Stimulated activated CD8-positive, alpha-beta memory T cell treated with anti-CD3 and anti-CD28 coated beads, Interleukin-4, amount 100 ng/mL, for 48 hours (primary cell): ENCODE results near the gene GIPC2.

Experiments
- DNase-seq: peaks from one replicate; pipeline ENCODE4 v3.0.0-alpha.2; 2020

GIPC2 gene

DNA sequence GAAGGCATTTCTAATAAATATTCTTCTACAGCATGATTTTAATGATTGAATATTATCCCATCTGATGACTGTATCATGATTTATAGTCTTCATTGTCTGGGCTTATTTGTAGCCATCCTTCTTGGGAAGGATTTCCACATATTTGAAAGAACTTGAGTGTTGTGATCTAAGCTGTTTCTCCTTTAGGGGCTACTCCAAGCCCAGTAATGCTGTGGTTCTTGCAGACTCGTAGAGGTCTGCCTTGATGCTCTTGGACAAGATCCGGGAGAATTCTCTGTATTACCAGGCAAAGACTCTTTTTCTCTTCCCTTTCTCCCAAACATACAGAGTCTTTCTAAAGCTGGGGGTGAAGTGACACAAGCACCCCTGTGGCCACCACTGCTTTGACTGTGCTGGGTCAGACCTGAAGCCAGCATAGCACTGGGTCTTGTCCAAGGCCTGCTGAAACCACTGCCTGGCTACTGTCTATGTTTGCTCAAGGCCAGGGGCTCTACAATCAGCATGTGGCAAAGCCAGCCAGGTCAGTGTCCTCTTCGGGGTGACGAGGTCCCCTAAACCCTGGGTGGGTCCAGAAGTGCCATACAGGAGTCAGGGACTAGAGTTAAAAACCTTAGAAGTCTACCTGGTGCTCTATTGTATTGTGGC lies 107.4 kb downstream of the GIPC2 start:
- no peak for DNase-seq

DNA sequence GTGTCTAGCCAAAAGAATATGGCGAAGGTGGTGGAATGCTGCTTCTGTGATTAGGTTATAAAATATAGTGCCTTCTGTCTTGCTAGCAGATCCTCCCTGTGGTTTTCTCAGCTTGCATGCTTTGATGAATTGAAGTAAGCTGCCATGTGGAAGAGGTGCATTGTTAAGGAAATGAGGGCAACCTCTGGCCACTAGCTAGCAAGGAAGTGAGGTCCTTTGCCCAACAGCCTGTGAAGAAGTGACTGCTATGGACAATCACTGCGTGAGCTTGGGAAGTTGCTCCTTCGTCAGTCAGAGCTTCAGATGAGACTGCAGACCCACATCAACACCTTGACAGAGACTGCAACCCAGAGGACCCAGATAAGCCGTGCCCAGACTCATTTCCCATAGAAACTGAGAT lies 109.4 kb downstream of the GIPC2 start:
- no peak for DNase-seq

DNA sequence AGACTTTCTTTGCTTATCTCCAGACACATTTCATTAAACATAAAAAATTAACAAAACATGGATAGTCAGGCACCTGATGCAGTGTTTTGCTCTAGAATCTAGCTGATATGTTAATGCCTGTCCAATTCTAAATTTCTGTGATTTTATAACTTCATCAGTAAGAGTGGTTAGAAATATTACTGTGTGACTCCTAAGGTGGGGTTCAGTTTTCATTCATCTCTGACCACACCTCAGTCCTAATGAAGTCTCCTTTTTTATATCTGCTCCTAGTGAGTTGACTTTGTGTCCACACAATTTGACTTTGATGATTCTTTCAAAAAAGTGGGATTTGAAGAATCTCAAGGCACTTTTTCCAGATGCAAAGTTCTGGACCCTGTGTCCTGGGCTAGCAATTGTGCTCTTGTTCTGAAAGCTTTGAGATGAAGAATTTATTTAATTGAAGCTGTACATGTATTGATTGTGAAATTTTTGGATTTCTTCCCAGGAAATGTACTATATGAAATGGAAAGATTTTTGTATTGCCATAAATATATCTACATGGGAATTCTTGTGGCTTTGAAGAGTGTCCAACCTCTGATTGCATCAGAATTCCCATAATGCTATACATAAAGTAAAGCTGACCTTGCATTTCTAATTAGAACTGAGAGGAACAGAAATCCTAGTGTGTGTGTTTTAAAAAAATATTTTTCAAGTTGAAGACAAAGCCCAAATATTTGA lies 111.2 kb downstream of the GIPC2 start:
- DNase-seq, result no peak

DNA sequence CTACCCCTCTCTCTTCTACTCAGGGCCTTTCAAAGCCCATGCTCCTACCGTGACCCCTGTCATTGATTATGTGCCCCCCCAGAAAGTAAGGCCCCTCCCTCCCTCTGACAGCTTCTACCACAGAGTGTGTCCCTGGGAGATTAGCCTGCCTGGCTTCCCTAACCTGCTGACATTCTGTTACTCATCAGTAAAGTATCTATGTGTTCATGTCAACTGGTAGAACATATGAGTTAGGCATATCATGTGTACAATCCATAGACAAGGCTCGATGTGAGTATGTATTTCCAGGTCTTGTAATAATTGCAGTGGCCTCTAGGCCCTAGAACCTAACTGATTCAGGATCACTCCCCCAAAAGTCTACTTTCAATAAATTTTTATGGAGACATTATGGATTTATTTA lies 120.0 kb downstream of the GIPC2 start:
- DNase-seq, result no peak

DNA sequence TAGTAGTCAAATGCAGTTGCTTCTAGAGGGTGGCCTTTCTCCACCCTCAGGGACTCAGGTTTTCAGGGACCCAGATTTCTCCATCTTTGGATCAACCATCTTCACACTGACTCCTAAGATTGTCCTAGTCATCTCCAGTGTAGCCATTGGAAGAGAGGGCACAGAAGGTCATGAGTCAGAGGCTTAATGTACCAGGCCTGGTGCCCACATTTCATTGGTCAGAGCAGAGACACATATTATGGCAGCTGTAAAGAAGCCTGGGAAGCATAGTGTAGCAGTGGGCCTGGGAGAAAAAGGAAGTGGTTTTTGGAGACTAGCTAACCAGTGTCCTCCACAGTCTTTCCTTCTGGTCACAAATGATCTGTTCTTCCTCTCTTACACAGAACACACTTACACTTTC lies 122.5 kb downstream of the GIPC2 start:
- DNase-seq, result no peak

DNA sequence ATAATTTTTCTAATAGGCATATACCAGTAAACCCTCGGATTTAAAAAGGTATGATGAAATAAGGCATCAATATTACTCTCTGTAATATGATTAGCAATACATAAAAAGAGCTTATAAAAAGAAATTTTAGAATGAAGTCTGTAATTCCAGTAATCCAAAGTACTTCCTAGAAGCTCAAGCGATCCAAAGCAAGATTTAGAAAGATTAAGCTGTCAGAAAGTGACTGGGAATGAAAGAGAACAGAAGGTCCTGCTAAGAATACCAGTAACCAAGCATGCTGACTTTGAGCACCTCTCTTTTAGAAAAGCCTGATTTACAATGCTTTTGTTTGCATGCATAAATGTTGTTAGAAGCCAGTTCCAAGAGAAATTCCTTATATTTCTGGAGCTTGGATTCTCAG lies 125.1 kb downstream of the GIPC2 start:
- DNase-seq, result no peak

DNA sequence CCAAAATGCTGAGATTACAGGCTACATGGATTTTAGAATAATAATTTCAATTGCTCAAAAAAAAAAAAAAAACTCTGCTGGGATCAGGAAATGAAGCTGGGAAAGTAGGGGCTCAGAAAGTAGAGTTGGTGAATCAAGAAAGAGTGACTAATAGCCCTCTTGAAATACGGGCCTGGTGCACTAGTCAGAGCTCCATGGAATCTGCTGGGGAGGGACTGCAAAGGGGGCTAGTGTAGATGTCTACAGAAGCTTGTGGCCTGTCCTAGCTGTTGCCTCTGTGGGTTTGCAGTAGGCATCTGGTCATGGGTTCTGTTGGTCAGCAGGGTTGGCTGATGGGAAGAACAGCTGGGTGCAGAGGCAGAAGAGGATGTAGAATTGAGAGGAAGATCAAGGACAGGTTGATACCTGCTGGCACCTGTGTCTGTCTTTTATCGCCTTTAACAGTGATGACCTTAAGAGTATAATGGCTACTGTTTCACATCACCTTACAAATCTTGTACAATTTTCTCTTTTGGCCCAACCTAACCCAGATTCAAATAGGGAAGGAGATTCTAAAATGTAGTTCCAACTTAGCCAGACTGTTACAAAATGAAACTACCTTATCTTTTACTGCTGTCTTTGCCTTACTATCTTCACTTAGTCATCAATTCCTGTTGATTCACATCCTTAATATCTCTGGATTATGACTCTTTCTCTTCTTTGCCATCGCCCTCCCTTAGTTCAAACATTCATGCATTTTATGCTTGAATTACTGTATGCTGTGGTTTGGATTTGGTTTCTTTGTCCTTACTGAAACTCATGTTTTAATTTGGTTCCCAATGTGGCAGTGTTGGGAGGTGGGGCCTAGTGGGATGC lies 126.2 kb downstream of the GIPC2 start:
- no peak for DNase-seq

DNA sequence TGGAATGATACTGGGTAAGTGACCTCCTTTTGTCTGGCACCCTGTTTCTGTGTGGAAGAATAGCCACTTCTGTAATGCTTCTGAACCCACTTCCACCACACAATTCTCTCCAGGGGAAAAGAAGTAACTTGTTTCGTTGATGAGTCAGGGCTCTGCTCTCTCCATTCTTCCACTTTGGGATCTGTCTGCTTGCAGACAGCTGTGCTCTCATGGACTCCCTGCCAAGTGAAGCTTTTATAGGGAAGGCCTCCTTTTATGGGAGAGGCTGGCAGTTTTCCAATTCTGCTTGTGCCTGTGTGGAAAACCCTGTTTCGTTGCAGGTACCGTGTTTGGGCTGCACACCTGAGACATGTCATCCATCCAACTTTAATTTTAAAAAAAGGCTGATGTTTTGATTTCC lies 130.7 kb downstream of the GIPC2 start:
- no peak for DNase-seq

DNA sequence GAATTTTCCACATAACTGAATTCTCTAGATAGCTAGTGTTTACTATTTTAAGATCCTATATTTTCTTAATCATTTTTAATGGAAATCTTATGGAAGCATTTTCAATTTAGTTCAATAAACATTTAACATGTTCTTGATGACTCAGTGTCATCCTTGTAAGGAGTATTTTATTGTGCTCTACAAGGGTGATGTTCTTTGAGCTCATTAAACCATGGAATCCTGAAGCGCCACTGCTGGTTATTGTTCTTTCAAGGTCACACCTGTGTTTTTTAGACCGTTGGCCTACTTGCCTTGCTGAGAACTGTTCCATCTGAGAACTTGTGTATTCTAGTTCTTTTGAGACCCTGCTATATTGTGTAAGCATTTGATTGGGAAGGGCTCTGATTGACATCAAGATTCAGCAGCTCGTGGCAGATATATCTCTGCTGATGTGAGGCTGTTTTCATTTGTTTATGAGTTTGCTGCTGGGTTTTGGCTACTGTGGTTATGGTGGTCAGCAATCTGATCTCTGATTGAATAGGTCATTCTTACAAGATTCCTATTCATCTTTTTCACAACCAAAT lies 132.0 kb downstream of the GIPC2 start:
- DNase-seq, result no peak

DNA sequence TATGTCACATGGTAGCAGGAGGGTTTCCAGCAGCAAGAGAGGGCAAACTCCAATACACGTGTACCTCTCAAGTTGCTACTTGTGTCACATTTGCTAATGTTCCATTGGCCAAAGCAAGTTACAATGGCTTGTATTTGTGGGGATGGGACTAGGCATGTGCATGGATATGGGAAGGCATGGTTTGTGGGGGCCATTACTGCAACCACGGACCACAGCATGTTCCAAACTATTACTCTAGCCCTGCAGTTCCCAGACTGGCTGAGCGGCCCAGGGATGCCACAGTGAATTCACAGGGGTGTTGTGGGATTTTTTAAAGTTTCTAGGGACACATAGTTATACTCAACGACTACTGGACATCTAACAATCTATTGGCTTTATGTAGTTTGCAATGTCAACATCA lies 133.1 kb downstream of the GIPC2 start:
- no peak for DNase-seq

DNA sequence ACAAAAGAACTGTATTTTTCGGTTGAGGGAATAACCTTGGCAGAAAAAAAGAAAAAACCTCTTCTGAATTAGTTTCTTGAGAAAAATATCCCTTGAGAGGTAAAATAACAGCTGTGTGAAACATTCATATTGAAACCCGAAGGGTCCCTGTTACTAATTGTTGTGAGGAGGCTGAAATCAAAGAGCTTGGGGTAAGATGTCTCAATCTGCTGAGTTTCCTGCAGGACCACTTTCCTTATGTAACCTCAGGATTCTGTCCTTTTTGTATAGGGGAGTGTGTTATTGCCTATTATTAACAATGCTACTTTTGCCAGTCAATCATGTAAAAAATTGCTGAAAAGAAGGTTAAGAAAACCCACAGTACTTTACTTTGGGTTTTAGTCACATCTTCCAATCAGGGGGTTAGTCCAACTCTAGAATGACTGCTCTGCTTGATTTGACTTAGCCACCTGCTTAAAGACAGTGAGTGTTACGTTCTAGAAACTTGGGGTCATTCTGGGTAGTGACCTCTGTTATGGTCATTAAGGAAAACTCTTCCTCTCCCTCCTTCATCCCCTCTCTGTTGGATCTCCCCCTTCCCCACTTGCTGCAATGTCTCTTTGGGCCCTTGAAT lies 138.8 kb downstream of the GIPC2 start:
- no peak for DNase-seq
